Lung microvascular endothelial cell (primary cell): ENCODE results near the gene BPNT1. TPM values are rescaled to one million over a fixed set of nuclear protein-coding genes. Genes with fewer than 3 reads are reported as not detected.
A peak's percentile ranks its signal among the peaks of the same experiment; 100 is the strongest.
"Not testable (repeated sequence)": the region's sequence is repeated elsewhere in the genome, so short reads cannot be mapped to it uniquely, and the experiment has no call there.

ENCODE experiments used
- DNase-seq, 2 donors: peaks; one replicate each; pipeline versions ENCODE4 v3.0.0 to v3.0.0-alpha.2; 2010; ENCODE audit warnings: low read depth in 2 of 2
- total RNA-seq: library from RNA; depleted of rRNA; stranded (reverse); fragments of >200 nt; gene quantifications from 2 replicates; pipeline ENCODE4 v1.2.1, GENCODE V29; 2014

The BPNT1 gene
- total RNA-seq = 20.0 and 28.6 TPM in 2 replicates

- peak; percentile 95 to 97 for DNase-seq
Measured at GRCh38 chr1:220089650-220090556, at the start of gene BPNT1. BPNT1 (minus strand) TSS chr1:220089788; CDS start chr1:220079846, 9,942 bp downstream.

- DNase-seq = peak; percentile 96 to 98
Measured at GRCh38 chr1:220137019-220137786, 47.6 kb upstream of the BPNT1 start.

- DNase-seq = peak in 1 of 2 donors; percentile 40
Measured at GRCh38 chr1:220135755-220136154, 46.2 kb upstream of the BPNT1 start.

- no peak for DNase-seq
Measured at GRCh38 chr1:220129479-220130210, 40.1 kb upstream of the BPNT1 start.

- no peak for DNase-seq
Measured at GRCh38 chr1:220127076-220127475, 37.5 kb upstream of the BPNT1 start.

- DNase-seq = no peak
Measured at GRCh38 chr1:220124542-220124941, 35.0 kb upstream of the BPNT1 start.

GRCh38 chr1:220123889-220124288 is 34.3 kb upstream of the BPNT1 start:
- peak; percentile 4 to 11 for DNase-seq

- DNase-seq = no peak
Measured at GRCh38 chr1:220123066-220123465, 33.5 kb upstream of the BPNT1 start.

GRCh38 chr1:220121791-220122530 is 32.4 kb upstream of the BPNT1 start:
- DNase-seq = peak in 1 of 2 donors; percentile 24

- no peak for DNase-seq
Measured at GRCh38 chr1:220119043-220119512, 29.5 kb upstream of the BPNT1 start.

GRCh38 chr1:220113136-220113695 is 23.6 kb upstream of the BPNT1 start:
- DNase-seq = peak; percentile 58 to 65

- not testable (repeated sequence) for DNase-seq
Measured at GRCh38 chr1:220112600-220112999, 23.0 kb upstream of the BPNT1 start.

GRCh38 chr1:220110473-220110872 is 20.9 kb upstream of the BPNT1 start:
- not testable (repeated sequence) for DNase-seq

GRCh38 chr1:220099826-220100225 is 10.2 kb upstream of the BPNT1 start:
- DNase-seq = peak; percentile 12 to 81

- peak; percentile 87 to 92 for DNase-seq
Measured at GRCh38 chr1:220094016-220094911, 4.7 kb upstream of the BPNT1 start, which contains the start of gene IARS2. IARS2 (plus strand) TSS chr1:220094132; CDS start chr1:220094217, 85 bp downstream.

- no peak for DNase-seq
Measured at GRCh38 chr1:220093361-220094015, 3.9 kb upstream of the BPNT1 start.

GRCh38 chr1:220092694-220093093 is 3.1 kb upstream of the BPNT1 start:
- no peak for DNase-seq

GRCh38 chr1:220086261-220086686 is 3.3 kb downstream of the BPNT1 start:
- not testable (repeated sequence) for DNase-seq

GRCh38 chr1:220084460-220084859 is 5.1 kb downstream of the BPNT1 start:
- peak; percentile 38 to 93 for DNase-seq
